SK-N-SH treated with all-trans-retinoic acid at 6 μM for 48 hours (cell line): ENCODE data around the gene SMIM41.

Experiments used
- BACH2 ChIP-seq: fragments of 250-450 bp; sonication (Bioruptor Pico); IDR thresholded peaks from 2 replicates; pipeline ENCODE4 v1.9.0; 2021; ENCODE audit warnings: mild to moderate bottlenecking, borderline replicate concordance
- CSRNP3 ChIP-seq: fragments of 250-450 bp; sonication (Bioruptor Pico); IDR thresholded peaks from 2 replicates; pipeline ENCODE4 v1.5.1; 2021; ENCODE audit warnings: mild to moderate bottlenecking, moderate library complexity
- ESRRG ChIP-seq: fragments of 250-450 bp; sonication (Bioruptor Pico); IDR thresholded peaks from 2 replicates; pipeline ENCODE4 v1.6.1; 2021; ENCODE audit warnings: mild to moderate bottlenecking
- GLIS3 ChIP-seq: fragments of 250-450 bp; sonication (Bioruptor Pico); IDR thresholded peaks from 2 replicates; pipeline ENCODE4 v1.5.0; 2020; ENCODE audit warnings: mild to moderate bottlenecking, moderate library complexity
- ISL1 ChIP-seq: fragments of 250-450 bp; sonication (Bioruptor Pico); IDR thresholded peaks from 2 replicates; pipeline ENCODE4 v2.1.2; 2022; ENCODE audit warnings: mild to moderate bottlenecking, moderate library complexity
- RARB ChIP-seq: fragments of 250-450 bp; sonication (Bioruptor Pico); IDR thresholded peaks from 2 replicates; pipeline ENCODE4 v1.8.0; 2021; ENCODE audit warnings: mild to moderate bottlenecking, moderate library complexity
- TCF4 ChIP-seq: fragments of 250-450 bp; sonication (Bioruptor Pico); IDR thresholded peaks from 2 replicates; pipeline ENCODE4 v1.8.0; 2021; ENCODE audit warnings: mild to moderate bottlenecking, moderate library complexity, borderline replicate concordance
- TSHZ2 ChIP-seq: fragments of 250-450 bp; sonication (Bioruptor Pico); IDR thresholded peaks from 2 replicates; pipeline ENCODE4 v1.5.0; 2020; ENCODE audit warnings: mild to moderate bottlenecking, moderate library complexity
- ZC3H10 ChIP-seq: fragments of 250-450 bp; sonication (Bioruptor Pico); IDR thresholded peaks from 2 replicates; pipeline ENCODE4 v1.5.1; 2021; ENCODE audit warnings: mild to moderate bottlenecking, moderate library complexity
- ZFP3 ChIP-seq: fragments of 250-450 bp; sonication (Bioruptor Pico); IDR thresholded peaks from 2 replicates; pipeline ENCODE4 v1.5.0; 2020; ENCODE audit warnings: mild to moderate bottlenecking, moderate library complexity
- ZFP30 ChIP-seq: fragments of 450-650 bp; formaldehyde crosslinking; IDR thresholded peaks from 2 replicates; pipeline ENCODE4 v1.5.0; 2022; ENCODE audit warnings: mild to moderate bottlenecking, moderate library complexity
- ZNF565 ChIP-seq: fragments of 450-650 bp; formaldehyde crosslinking; conservative IDR thresholded peaks from 2 replicates; pipeline ENCODE4 v1.5.0; 2020; ENCODE audit warnings: low read depth, mild to moderate bottlenecking, moderate library complexity
- ZNF70 ChIP-seq: fragments of 450-650 bp; formaldehyde crosslinking; IDR thresholded peaks from 2 replicates; pipeline ENCODE4 v1.5.0; 2020; ENCODE audit warnings: mild to moderate bottlenecking, moderate library complexity
- ZNF8 ChIP-seq: fragments of 450-650 bp; formaldehyde crosslinking; IDR thresholded peaks from 2 replicates; pipeline ENCODE4 v1.5.0; 2020; ENCODE audit warnings: mild to moderate bottlenecking, moderate library complexity

- TF ChIP-seq CSRNP3 (no peak), ZNF565 (CRISPR knock-in tag) (no peak), BACH2 (CRISPR knock-in tag) (no peak), ISL1 (no peak), ESRRG (no peak), GLIS3 (CRISPR knock-in tag) (no peak), ZFP3 (no peak), RARB (CRISPR knock-in tag) (no peak), ZC3H10 (no peak), ZNF8 (no peak), ZNF70 (CRISPR knock-in tag) (no peak), TSHZ2 (CRISPR knock-in tag) (no peak), TCF4 (no peak), ZFP30 (CRISPR knock-in tag) (no peak)
Observed at GRCh38 chr12:52156757-52157565, 77.5 kb downstream of the SMIM41 start.
